Urothelium cell line (cell line): ENCODE results near the gene XAF1.
"Not testable (repeated sequence)": the region's sequence is repeated elsewhere in the genome, so short reads cannot be mapped to it uniquely, and the experiment has no call there.

Experiments
- DNase-seq: peaks from one replicate; pipeline ENCODE4 v3.0.0; 2011; ENCODE audit warnings: low spot score, mixed read lengths
- FAIRE-seq: peaks from 2 replicates; lab custom pipeline; 2011; peaks lifted over from hg19 to GRCh38; lab: Jason Lieb, UNC

The XAF1 gene

GRCh38 chr17:6753006-6753445 lies 2.8 kb upstream of the XAF1 start:
- no peak for FAIRE-seq
- peak; percentile 80 for DNase-seq

GRCh38 chr17:6753546-6753945 lies 2.3 kb upstream of the XAF1 start:
- no peak for FAIRE-seq
- no peak for DNase-seq

GRCh38 chr17:6755281-6755680 lies 565 bp upstream of the XAF1 start:
- no peak for DNase-seq

GRCh38 chr17:6756425-6757031 lies 682 bp downstream of the XAF1 start:
- FAIRE-seq (no peak), DNase-seq (no peak)

More at GRCh38 chr17:6755281-6755680, 565 bp upstream of the XAF1 start:
- no peak for FAIRE-seq

GRCh38 chr17:6757747-6758146 lies 1.9 kb downstream of the XAF1 start:
- DNase-seq (no peak), FAIRE-seq (no peak)

GRCh38 chr17:6761779-6762178 lies 5.9 kb downstream of the XAF1 start:
- FAIRE-seq: no peak
- no peak for DNase-seq

GRCh38 chr17:6768447-6768846 lies 12.6 kb downstream of the XAF1 start:
- FAIRE-seq (no peak), DNase-seq (no peak)

- no peak for DNase-seq
- no peak for FAIRE-seq
Observed at GRCh38 chr17:6772016-6772415, 16.2 kb downstream of the XAF1 start.

GRCh38 chr17:6774906-6775305 lies 19.1 kb downstream of the XAF1 start:
- FAIRE-seq, DNase-seq: not testable (repeated sequence)

GRCh38 chr17:6775871-6776405 lies 20.1 kb downstream of the XAF1 start, which contains the start of gene FBXO39:
Gene FBXO39 (plus strand): TSS chr17:6776215. CDS start chr17:6779869, 3,654 bp downstream.
- FAIRE-seq (no peak), DNase-seq (no peak)

GRCh38 chr17:6779411-6779810 lies 23.6 kb downstream of the XAF1 start:
- DNase-seq (no peak), FAIRE-seq (no peak)

GRCh38 chr17:6780001-6780400 lies 24.2 kb downstream of the XAF1 start:
- DNase-seq (peak; percentile 23), FAIRE-seq (no peak)

- FAIRE-seq (no peak), DNase-seq (no peak)
Observed at GRCh38 chr17:6780886-6781285, 25.0 kb downstream of the XAF1 start.

- DNase-seq: no peak
- FAIRE-seq: no peak
Observed at GRCh38 chr17:6782244-6782643, 26.4 kb downstream of the XAF1 start.

- FAIRE-seq: no peak
- peak; percentile 49 for DNase-seq
Observed at GRCh38 chr17:6786618-6787017, 30.8 kb downstream of the XAF1 start.

GRCh38 chr17:6787081-6787693 lies 31.3 kb downstream of the XAF1 start:
- no peak for FAIRE-seq

GRCh38 chr17:6789146-6789545 lies 33.3 kb downstream of the XAF1 start:
- FAIRE-seq: no peak

More at GRCh38 chr17:6787081-6787693, 31.3 kb downstream of the XAF1 start:
- no peak for DNase-seq

GRCh38 chr17:6793748-6794493 lies 38.1 kb downstream of the XAF1 start:
- DNase-seq (no peak), FAIRE-seq (no peak)

More at GRCh38 chr17:6789146-6789545, 33.3 kb downstream of the XAF1 start:
- no peak for DNase-seq

- FAIRE-seq (no peak), DNase-seq (no peak)
Observed at GRCh38 chr17:6796017-6796886, 40.4 kb downstream of the XAF1 start.

- no peak for FAIRE-seq
- DNase-seq: no peak
Observed at GRCh38 chr17:6796887-6797490, 41.1 kb downstream of the XAF1 start.
